ENCODE measurements around the gene CRMP1. TPM values are rescaled to one million over a fixed set of nuclear protein-coding genes. Genes with fewer than 3 reads are reported as not detected.

CRMP1 gene
- total RNA-seq, result 1.4 TPM
- long read RNA-seq, partial matches to known transcripts, result 0 of 4 reads
- long read RNA-seq, other reads (novel, unspliced or antisense), result 1 of 4 reads

DNA sequence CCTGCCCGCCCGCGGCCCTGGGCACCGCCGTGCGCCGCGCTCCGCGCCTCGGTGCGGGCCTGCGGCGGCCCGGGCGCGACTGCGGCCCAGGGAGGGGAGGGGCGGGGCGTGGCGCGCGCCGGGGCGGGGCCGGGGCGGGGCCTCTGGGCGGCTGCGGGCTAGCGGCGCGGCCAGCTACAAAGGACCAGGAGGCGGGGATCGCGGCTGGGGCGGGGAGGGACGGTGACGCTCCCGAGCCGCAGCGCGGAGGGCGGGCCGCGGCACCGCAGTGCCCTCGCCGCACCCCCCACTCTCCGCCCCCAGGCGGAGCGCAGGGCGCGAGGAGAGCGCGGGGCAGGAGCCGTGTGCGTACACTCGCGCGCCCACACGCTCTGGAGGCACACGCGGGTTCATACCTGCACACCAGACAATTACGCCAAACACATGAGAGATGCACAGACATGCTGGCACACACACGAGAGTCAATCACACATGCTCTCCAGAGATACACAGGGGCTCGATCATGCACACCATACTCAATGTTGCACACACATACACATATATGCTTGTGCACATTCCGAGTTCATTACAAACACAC, at the start of gene CRMP1:
Gene CRMP1 (minus strand): TSS at position 83 of the 577 bp plus-strand sequence. CDS start 117 bp downstream, outside the sequence.
- intact Hi-C loops (cut with micrococcal nuclease), result no loop called here
- no peak for TF ChIP-seq CTCF (IDR thresholded peaks at IDR 0.05; ENCODE audit: borderline replicate concordance)
- Histone ChIP-seq H3K4me3 (peak within 1 kb of the TSS; percentile 49), H3K27ac (replicated peaks) (no peak within 1 kb of the TSS), H3K36me3 (no peaks in the 10 kb centered on the region), H3K4me1 (peaks cover 24% of the 10 kb centered on the region), H3K27me3 (ENCODE audit: low read depth) (peaks cover 98% of the 10 kb centered on the region), H3K9me3 (replicated peaks) (peaks cover 10% of the 10 kb centered on the region)
- no peak for DNase-seq

- intact Hi-C loops (cut with micrococcal nuclease), result no loop called here
- H3K4me1 ChIP-seq, result no peaks in the 10 kb centered on the region
- H3K27ac ChIP-seq (replicated peaks), result no peak overlapping the region
- DNase-seq, result no peak
- no peak overlapping the region for H3K4me3 ChIP-seq
- no peak for TF ChIP-seq CTCF (IDR thresholded peaks at IDR 0.05; ENCODE audit: borderline replicate concordance)
- peaks cover 62% of the 10 kb centered on the region for H3K27me3 ChIP-seq (ENCODE audit: low read depth)
- H3K9me3 ChIP-seq (replicated peaks), result peaks cover 18% of the 10 kb centered on the region
- H3K36me3 ChIP-seq, result no peaks in the 10 kb centered on the region
These were observed 48.7 kb upstream of the CRMP1 start for GRCh38 chr4:5941601-5942000.

DNA sequence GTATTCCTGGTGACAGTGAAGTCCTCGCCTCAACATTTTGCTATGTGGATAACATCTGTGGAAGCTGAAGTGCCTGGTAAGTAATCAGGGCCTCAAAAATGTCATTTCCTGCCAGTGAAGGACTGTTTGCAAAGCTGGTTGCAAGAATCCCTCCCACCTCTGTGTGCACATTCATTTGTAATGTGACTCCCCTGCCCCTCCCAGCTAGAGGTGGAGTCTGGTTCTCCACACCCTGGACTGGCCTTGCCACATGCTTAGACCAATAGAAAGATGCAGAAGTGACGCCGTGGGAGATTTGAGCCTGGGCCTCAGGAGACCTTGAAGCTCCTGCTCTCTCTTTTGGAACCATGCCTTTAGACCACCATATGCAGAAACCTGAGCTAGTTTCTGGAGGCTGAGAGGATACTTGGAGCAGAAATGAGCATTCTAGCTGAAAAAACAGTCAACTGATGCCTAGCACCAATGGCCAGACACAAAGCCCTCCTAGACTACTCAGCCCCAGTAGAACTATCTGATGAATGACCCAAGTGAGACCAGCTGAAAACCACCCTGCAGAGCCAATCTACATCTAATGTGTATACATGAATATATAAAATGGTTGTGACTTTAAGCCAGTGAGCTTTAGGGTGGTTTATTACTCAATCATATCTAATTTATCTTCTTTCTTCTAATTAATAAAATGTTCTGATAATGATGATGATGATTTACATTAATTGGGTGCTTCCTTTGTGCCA, 47.8 kb upstream of the CRMP1 start:
- intact Hi-C loops (cut with micrococcal nuclease), result no loop called here
- no peak overlapping the region for H3K27ac ChIP-seq (replicated peaks)
- DNase-seq, result no peak
- H3K36me3 ChIP-seq, result no peaks in the 10 kb centered on the region
- no peak for TF ChIP-seq CTCF (IDR thresholded peaks at IDR 0.05; ENCODE audit: borderline replicate concordance)
- peaks cover 8% of the 10 kb centered on the region for H3K9me3 ChIP-seq (replicated peaks)
- H3K4me3 ChIP-seq, result no peak overlapping the region
- no peaks in the 10 kb centered on the region for H3K4me1 ChIP-seq
- H3K27me3 ChIP-seq (ENCODE audit: low read depth), result peaks cover 53% of the 10 kb centered on the region

DNA sequence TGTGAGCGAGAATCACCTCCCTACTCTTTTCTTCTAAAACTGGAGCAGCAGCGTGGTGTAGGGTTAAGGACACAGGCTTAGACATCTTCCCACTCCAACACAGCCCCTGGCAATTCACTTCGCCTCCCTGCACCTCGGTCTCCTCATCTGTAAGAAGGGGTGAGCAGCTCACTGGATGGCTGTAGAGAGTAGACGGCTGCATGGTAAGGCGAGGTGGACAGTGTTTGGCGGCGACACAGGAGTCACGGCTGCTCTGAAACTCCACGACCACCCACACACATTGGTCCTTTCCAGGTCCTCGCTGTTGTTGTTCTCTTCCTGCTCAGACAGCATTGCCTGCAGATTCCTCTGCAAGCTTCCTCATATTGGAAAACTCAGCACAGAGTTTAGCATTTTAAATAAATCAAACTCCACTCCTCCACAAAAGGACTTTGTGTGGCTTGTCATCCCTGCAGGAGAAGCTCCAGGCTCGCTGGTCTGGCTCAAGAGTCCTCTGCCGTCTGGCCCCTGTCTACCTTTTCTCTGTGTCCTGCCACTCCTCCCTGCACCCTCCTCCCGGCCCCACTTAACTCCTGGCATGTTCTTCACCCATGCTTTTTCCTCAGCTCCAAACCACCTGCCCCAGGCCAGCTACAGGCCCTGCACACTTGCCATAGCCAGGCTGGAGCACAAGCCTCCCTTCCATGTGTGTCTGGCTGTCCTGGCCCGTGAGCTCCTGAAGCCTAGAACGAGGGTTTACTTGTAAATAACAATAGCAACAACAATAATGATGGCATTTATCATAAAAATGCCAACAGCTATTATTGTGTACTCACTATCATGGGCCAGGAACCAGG, 41.3 kb upstream of the CRMP1 start:
- Histone ChIP-seq H3K4me3 (no peak overlapping the region), H3K27me3 (ENCODE audit: low read depth) (peaks cover 63% of the 10 kb centered on the region), H3K9me3 (replicated peaks) (no peaks in the 10 kb centered on the region), H3K4me1 (no peaks in the 10 kb centered on the region), H3K36me3 (no peaks in the 10 kb centered on the region), H3K27ac (replicated peaks) (no peak overlapping the region)
- no peak for DNase-seq
- TF ChIP-seq CTCF (IDR thresholded peaks at IDR 0.05; ENCODE audit: borderline replicate concordance), result no peak
- intact Hi-C loops (cut with micrococcal nuclease), result no loop called here

DNA sequence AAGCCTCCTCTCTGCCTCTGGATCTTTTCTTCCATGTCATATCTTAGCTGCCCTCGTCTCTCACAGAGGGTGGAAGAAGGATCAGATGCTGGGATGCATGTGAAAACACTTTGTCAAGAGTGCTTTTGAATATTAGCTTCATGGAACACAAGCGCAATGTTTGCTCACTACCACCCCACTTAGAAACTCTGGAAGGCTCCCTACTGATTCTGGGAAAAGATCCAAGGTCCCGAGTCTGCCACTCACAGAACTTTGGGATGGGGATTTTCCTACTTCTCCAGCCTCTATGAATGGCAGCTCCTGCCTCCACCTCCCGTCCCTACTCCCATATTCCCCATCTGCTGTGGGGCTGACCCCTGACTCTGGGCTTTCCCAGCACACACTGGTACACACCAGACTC, 40.2 kb upstream of the CRMP1 start:
- Histone ChIP-seq H3K27ac (replicated peaks) (no peak overlapping the region), H3K27me3 (ENCODE audit: low read depth) (peaks cover 73% of the 10 kb centered on the region), H3K4me3 (no peak overlapping the region), H3K4me1 (no peaks in the 10 kb centered on the region), H3K9me3 (replicated peaks) (no peaks in the 10 kb centered on the region), H3K36me3 (no peaks in the 10 kb centered on the region)
- intact Hi-C loops (cut with micrococcal nuclease), result no loop called here
- no peak for DNase-seq
- TF ChIP-seq CTCF (IDR thresholded peaks at IDR 0.05; ENCODE audit: borderline replicate concordance), result no peak
